GM18505 (cell line): Measurements from ENCODE around the gene COL13A1.

Experiments used
- ATAC-seq: cut with Tn5 transposase; IDR thresholded peaks from one replicate; pipeline ENCODE4 v1.9.1; 2021; ENCODE audit not compliant: unreplicated experiment
- POLR2A ChIP-seq: IDR thresholded peaks from 4 replicates; pipeline ENCODE4 v1.6.1; 2011; ENCODE audit warnings: borderline replicate concordance; ENCODE audit not compliant: insufficient read depth, insufficient read length; ENCODE audit errors: extremely low read depth

The COL13A1 gene

GRCh38 chr10:69878951-69879350 lies 77.2 kb downstream of the COL13A1 start:
- no peak for ATAC-seq
- TF ChIP-seq POLR2A, result no peak

GRCh38 chr10:69879634-69880257 lies 78.0 kb downstream of the COL13A1 start:
- TF ChIP-seq POLR2A, result no peak
- no peak for ATAC-seq

GRCh38 chr10:69880301-69881081 lies 78.8 kb downstream of the COL13A1 start:
- ATAC-seq, result no peak
- TF ChIP-seq POLR2A, result no peak

- no peak for ATAC-seq
- no peak for TF ChIP-seq POLR2A
These were observed 79.5 kb downstream of the COL13A1 start for GRCh38 chr10:69881202-69881601.

- ATAC-seq, result no peak
- no peak for TF ChIP-seq POLR2A
These were observed 81.8 kb downstream of the COL13A1 start for GRCh38 chr10:69883310-69884023.

GRCh38 chr10:69884024-69884367 lies 82.3 kb downstream of the COL13A1 start:
- no peak for ATAC-seq
- TF ChIP-seq POLR2A, result no peak

- TF ChIP-seq POLR2A, result no peak
- no peak for ATAC-seq
These were observed 83.0 kb downstream of the COL13A1 start for GRCh38 chr10:69884686-69885085.

- no peak for ATAC-seq
These were observed 83.8 kb downstream of the COL13A1 start for GRCh38 chr10:69885379-69886013.

GRCh38 chr10:69888882-69889584 lies 87.3 kb downstream of the COL13A1 start:
- ATAC-seq, result no peak
- TF ChIP-seq POLR2A, result no peak

More at GRCh38 chr10:69885379-69886013, 83.8 kb downstream of the COL13A1 start:
- no peak for TF ChIP-seq POLR2A

GRCh38 chr10:69890065-69890847 lies 88.5 kb downstream of the COL13A1 start:
- TF ChIP-seq POLR2A, result no peak
- no peak for ATAC-seq

- ATAC-seq, result no peak
- TF ChIP-seq POLR2A, result no peak
These were observed 89.4 kb downstream of the COL13A1 start for GRCh38 chr10:69891057-69891617.

GRCh38 chr10:69892406-69892805 lies 90.7 kb downstream of the COL13A1 start:
- no peak for ATAC-seq
- TF ChIP-seq POLR2A, result no peak
